HCT116 (cell line): ENCODE data around the gene PRMT7. TPM values are rescaled to one million over a fixed set of nuclear protein-coding genes. Genes with fewer than 3 reads are reported as not detected.

Experiments
- ATAC-seq: fragments of 200-7000 bp; cut with Tn5 transposase; 2 replicates; pipeline ENCODE4 v1.9.1; 2020; ENCODE audit warnings: mild to moderate bottlenecking, moderate library complexity
- BruUV-seq: library from RNA; stranded (reverse); fragments of 400-500 nt; replicated peaks from 2 replicates; lab custom pipeline; 2021; lab: Mats Ljungman, UMichigan
- CTCF ChIA-PET: fragments of 300-600 bp; sonication (Branson Sonifier 250); formaldehyde crosslinking; loops from one replicate; lab custom pipeline; 2021; ENCODE audit warnings: antibody characterized with exemption; lab: Charles Lee
- POLR2A ChIA-PET: fragments of 300-600, 350-600 bp; sonication (Branson Sonifier 250); formaldehyde crosslinking; loops from one replicate; lab custom pipeline; 2021; ENCODE audit warnings: antibody characterized with exemption; lab: Charles Lee
- RAD21 ChIA-PET, 2 experiments: fragments of 300-600 bp; sonication (Branson Sonifier 250); formaldehyde crosslinking; loops; one replicate each; lab custom pipeline; 2023; ENCODE audit warnings: low total read pairs in 2 of 2; ENCODE audit not compliant: uncharacterized antibody in 2 of 2, unreplicated experiment in 2 of 2, low non-redundant PET in 1 of 2; lab: Charles Lee
- DNase-seq: peaks from one replicate; pipeline ENCODE4 v3.0.0-alpha.2; 2010; ENCODE audit warnings: low read depth, low spot score
- H2AFZ ChIP-seq: fragments of 200-600 bp; shearing (Covaris generic), sonication (generic); 2 replicates; pipeline ENCODE4 v1.6.1; 2017; ENCODE audit warnings: low read depth, mixed run types, mixed read lengths, antibody characterized with exemption, low read length; ENCODE audit not compliant: poor library complexity, severe bottlenecking
- H3K27ac ChIP-seq: 2 replicates; pipeline ENCODE4 v1.5.1; 2012; ENCODE audit warnings: low read depth, low read length
- H3K27me3 ChIP-seq: fragments of 200-600 bp; sonication (generic); 2 replicates; pipeline ENCODE4 v1.6.1; 2016; ENCODE audit warnings: mixed run types, low read length, mixed read lengths; ENCODE audit not compliant: insufficient read depth
- H3K36me3 ChIP-seq, 2 experiments: fragments of 200-500 bp in 1 of 2; fragments of 200-600 bp in 1 of 2; sonication (Bioruptor generic) in 1 of 2; sonication (generic) in 1 of 2; 2 replicates each; pipeline versions ENCODE4 v1.5.1 to v1.6.1; 2014 to 2016; ENCODE audit warnings: low read length in 2 of 2, inconsistent platforms in 1 of 2, mixed read lengths in 1 of 2, mixed run types in 1 of 2; ENCODE audit not compliant: insufficient read depth in 2 of 2, control insufficient read depth in 1 of 2
- H3K4me1 ChIP-seq, 2 experiments: fragments of 200-600 bp in 1 of 2; sonication (generic) in 1 of 2; 2 replicates each; pipeline versions ENCODE4 v1.5.1 to v1.6.1; 2012 to 2017; ENCODE audit warnings: low read length in 2 of 2, inconsistent platforms in 1 of 2, mild to moderate bottlenecking in 1 of 2, mixed read lengths in 1 of 2, mixed run types in 1 of 2, moderate library complexity in 1 of 2; ENCODE audit not compliant: insufficient read depth in 2 of 2, control insufficient read depth in 1 of 2
- H3K4me2 ChIP-seq: fragments of 200-600 bp; sonication (generic); 2 replicates; pipeline ENCODE4 v1.6.1; 2017; ENCODE audit warnings: mixed run types, low read length, mixed read lengths
- H3K4me3 ChIP-seq, 2 experiments: fragments of 200-600 bp in 1 of 2; sonication (generic) in 1 of 2; replicated peaks in 1 of 2; 2 replicates each; pipeline ENCODE4 v1.5.1; 2011 to 2016; ENCODE audit warnings: low read length in 2 of 2, control low read depth in 1 of 2, low read depth in 1 of 2, mild to moderate bottlenecking in 1 of 2, mixed read lengths in 1 of 2, mixed run types in 1 of 2
- H3K79me2 ChIP-seq: fragments of 200-600 bp; sonication (generic); 2 replicates; pipeline ENCODE4 v1.6.1; 2017; ENCODE audit warnings: mild to moderate bottlenecking, mixed run types, low read length, moderate library complexity, mixed read lengths; ENCODE audit not compliant: insufficient read depth
- H3K9ac ChIP-seq: fragments of 200-600 bp; sonication (generic); 2 replicates; pipeline ENCODE4 v1.6.1; 2016; ENCODE audit warnings: low read length, mixed read lengths
- H3K9me2 ChIP-seq: fragments of 200-600 bp; sonication (generic), shearing (Covaris generic); 2 replicates; pipeline ENCODE4 v1.6.1; 2017; ENCODE audit warnings: mixed run types, mild to moderate bottlenecking, moderate library complexity; ENCODE audit not compliant: insufficient read depth
- H3K9me3 ChIP-seq, 2 experiments: fragments of 200-500 bp in 1 of 2; fragments of 200-600 bp in 1 of 2; sonication (Bioruptor generic) in 1 of 2; sonication (generic) in 1 of 2; 2 replicates each; pipeline ENCODE4 v1.6.1; 2014 to 2017; ENCODE audit warnings: low read length in 2 of 2, mixed read lengths in 2 of 2, inconsistent platforms in 1 of 2, low read depth in 1 of 2, mild to moderate bottlenecking in 1 of 2, mixed run types in 1 of 2, moderate library complexity in 1 of 2; ENCODE audit not compliant: control insufficient read depth in 1 of 2, insufficient read depth in 1 of 2
- H4K20me1 ChIP-seq: fragments of 200-600 bp; sonication (generic), shearing (Covaris generic); 2 replicates; pipeline ENCODE4 v1.6.1; 2017; ENCODE audit warnings: mixed run types, mild to moderate bottlenecking, moderate library complexity; ENCODE audit not compliant: insufficient read depth
- ATF3 ChIP-seq: IDR thresholded peaks from 2 replicates; pipeline ENCODE4 v1.6.1; 2012
- CBX3 ChIP-seq: IDR thresholded peaks from 2 replicates; pipeline ENCODE4 v1.6.1; 2012; ENCODE audit warnings: low read depth
- CEBPB ChIP-seq: IDR thresholded peaks from 2 replicates; pipeline ENCODE4 v1.6.1; 2012; ENCODE audit warnings: low read depth
- EZH2phosphoT487 ChIP-seq: fragments of 200-600 bp; IDR thresholded peaks from 2 replicates; pipeline ENCODE4 v1.6.1; 2018; ENCODE audit warnings: antibody characterized with exemption, borderline replicate concordance
- FOSL1 ChIP-seq: IDR thresholded peaks from 2 replicates; pipeline ENCODE4 v1.6.1; 2012; ENCODE audit warnings: low read depth
- JUND ChIP-seq: IDR thresholded peaks from 2 replicates; pipeline ENCODE4 v1.6.1; 2012
- MAX ChIP-seq: IDR thresholded peaks from 2 replicates; pipeline ENCODE4 v1.6.1; 2012
- POLR2A ChIP-seq: IDR thresholded peaks from 2 replicates; pipeline ENCODE4 v1.7.0; 2011; ENCODE audit warnings: borderline replicate concordance; ENCODE audit not compliant: insufficient read depth, insufficient read length; ENCODE audit errors: extremely low read depth
- POLR2AphosphoS5 ChIP-seq: IDR thresholded peaks from 2 replicates; pipeline ENCODE4 v1.6.1; 2011; ENCODE audit warnings: mild to moderate bottlenecking, low read depth, low read length, moderate library complexity
- RAD21 ChIP-seq: IDR thresholded peaks from 2 replicates; pipeline ENCODE4 v1.6.1; 2012; ENCODE audit warnings: low read depth, mild to moderate bottlenecking
- REST ChIP-seq: IDR thresholded peaks from 2 replicates; pipeline ENCODE4 v1.6.1; 2012; ENCODE audit warnings: low read depth
- SIN3A ChIP-seq: IDR thresholded peaks from 2 replicates; pipeline ENCODE4 v1.6.1; 2012; ENCODE audit warnings: low read depth
- SP1 ChIP-seq: IDR thresholded peaks from 2 replicates; pipeline ENCODE4 v1.6.1; 2012; ENCODE audit warnings: low read depth
- TCF7L2 ChIP-seq: IDR thresholded peaks from 2 replicates; pipeline ENCODE4 v1.7.0; 2011; ENCODE audit warnings: borderline replicate concordance, inconsistent platforms; ENCODE audit not compliant: insufficient read depth, insufficient read length; ENCODE audit errors: extremely low read depth
- YY1 ChIP-seq: IDR thresholded peaks from 2 replicates; pipeline ENCODE4 v1.6.1; 2011; ENCODE audit warnings: low read length, low read depth, moderate library complexity, mild to moderate bottlenecking; ENCODE audit not compliant: insufficient replicate concordance; ENCODE audit errors: extremely low read depth
- ZBTB33 ChIP-seq: IDR thresholded peaks from 2 replicates; pipeline ENCODE4 v1.6.1; 2011; ENCODE audit warnings: mild to moderate bottlenecking, low read length, moderate library complexity; ENCODE audit not compliant: insufficient replicate concordance; ENCODE audit errors: extremely low read depth
- ZFX ChIP-seq: fragments of 450-650 bp; IDR thresholded peaks from 2 replicates; pipeline ENCODE4 v1.6.1; 2017
- ZNF274 ChIP-seq: fragments of 200-500 bp; sonication (Bioruptor generic); IDR thresholded peaks from 2 replicates; pipeline ENCODE4 v1.6.1; 2014; ENCODE audit warnings: mild to moderate bottlenecking, low read depth, low read length, inconsistent platforms
- intact Hi-C: fragments of 100-400 bp; cut with micrococcal nuclease; formaldehyde crosslinking; loops from 2 replicates; pipeline ENCODE4 v1.10.0; 2022
- total RNA-seq: library from RNA; stranded (reverse); gene quantifications from one replicate; pipeline ENCODE4 v1.2.1, GENCODE V29; 2021; ENCODE audit not compliant: unreplicated experiment

PRMT7 gene
- total RNA-seq, 1 experiment from 2014 or later, result 34.4 TPM

GRCh38 chr16:68395167-68395786, 84.5 kb downstream of the PRMT7 start:
- ChIA-PET RAD21 (no interaction called here), CTCF (interaction anchor here (1.5 to 5.4 kb wide), 4 partner anchors 13 to 126 kb away, joined by 3 to 27 read pairs (median 7); no protein-coding TSS in a partner anchor)
- no peak overlapping the region for H3K9ac ChIP-seq

More at GRCh38 chr16:68395167-68395786, 84.5 kb downstream of the PRMT7 start:
- H3K9me2 ChIP-seq, result no peaks in the 10 kb centered on the region
- POLR2A ChIA-PET, result no interaction called here
- BruUV-seq, result no TSS peak
- TF ChIP-seq SP1 (no peak), CBX3 (no peak), CEBPB (no peak), ZFX (no peak), POLR2AphosphoS5 (no peak), SIN3A (no peak), ZNF274 (no peak), RAD21 (no peak), FOSL1 (no peak), YY1 (no peak), ATF3 (no peak), TCF7L2 (no peak), EZH2phosphoT487 (no peak), POLR2A (no peak), MAX (no peak), JUND (no peak), REST (no peak), ZBTB33 (no peak)
- TF ChIP-seq, all 23 proteins: peak for 0
- Histone ChIP-seq H4K20me1 (no peaks in the 10 kb centered on the region), H3K79me2 (no peaks in the 10 kb centered on the region), H3K4me2 (no peak overlapping the region), H3K27me3 (no peaks in the 10 kb centered on the region), H3K9me3 (no peaks in the 10 kb centered on the region), H3K27ac (no peak overlapping the region), H2AFZ (no peak overlapping the region), H3K4me3 (no peak overlapping the region), H3K4me1 (peaks cover 0 to 11% of the 10 kb centered on the region in 2 experiments; a peak in 1 of 4 replicates), H3K36me3 (no peaks in the 10 kb centered on the region)
- no peak for ATAC-seq
- intact Hi-C loops, result no loop called here
- DNase-seq, result no peak
